Smooth muscle cell of the brain vasculature (primary cell): Measurements from ENCODE around the gene GPHN.

Experiments used
- DNase-seq: peaks from one replicate; pipeline ENCODE4 v3.0.0-alpha.2; 2012; ENCODE audit warnings: low read depth, low spot score

The GPHN gene

DNA sequence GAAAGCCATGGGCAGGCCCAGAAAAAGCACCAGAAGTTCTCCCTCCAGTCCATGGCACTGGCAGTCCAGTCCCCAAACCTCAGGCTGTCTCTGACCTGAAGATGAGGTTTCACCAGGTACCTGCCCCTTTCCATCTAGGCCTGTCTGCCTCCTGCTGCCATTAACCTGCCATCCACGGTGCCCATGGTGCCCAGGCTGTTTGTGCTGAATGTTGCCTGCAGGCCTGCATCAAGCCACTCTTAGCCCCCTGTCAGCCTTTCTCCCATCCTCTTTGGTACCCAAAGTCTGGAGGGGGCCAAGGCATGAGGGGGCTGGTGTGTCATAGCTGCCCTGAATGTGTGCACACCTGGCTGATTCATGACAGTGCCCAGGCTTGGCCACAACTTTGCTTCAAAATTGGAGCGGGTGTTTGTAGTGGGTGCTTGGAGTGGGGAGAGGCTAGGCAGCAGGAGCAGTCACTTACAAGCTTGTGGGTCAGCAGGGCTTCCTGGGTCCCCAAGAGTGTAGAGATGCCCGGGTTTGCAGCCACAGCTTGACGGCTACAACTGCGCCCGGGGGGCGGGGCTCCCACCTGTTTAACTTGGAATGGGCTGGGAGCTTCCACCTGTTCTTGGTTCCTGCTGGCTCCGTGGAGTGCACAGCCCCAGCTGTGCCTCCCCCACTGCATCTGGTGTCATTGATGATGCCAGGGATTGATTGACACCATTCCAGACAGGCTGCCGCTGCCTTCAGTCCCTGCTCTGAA lies 88.5 kb downstream of the GPHN start:
- DNase-seq = no peak

GRCh38 chr14:66600416-66600815 lies 92.5 kb downstream of the GPHN start:
- no peak for DNase-seq

- no peak for DNase-seq
Observed at GRCh38 chr14:66601932-66602578, 94.1 kb downstream of the GPHN start.

DNA sequence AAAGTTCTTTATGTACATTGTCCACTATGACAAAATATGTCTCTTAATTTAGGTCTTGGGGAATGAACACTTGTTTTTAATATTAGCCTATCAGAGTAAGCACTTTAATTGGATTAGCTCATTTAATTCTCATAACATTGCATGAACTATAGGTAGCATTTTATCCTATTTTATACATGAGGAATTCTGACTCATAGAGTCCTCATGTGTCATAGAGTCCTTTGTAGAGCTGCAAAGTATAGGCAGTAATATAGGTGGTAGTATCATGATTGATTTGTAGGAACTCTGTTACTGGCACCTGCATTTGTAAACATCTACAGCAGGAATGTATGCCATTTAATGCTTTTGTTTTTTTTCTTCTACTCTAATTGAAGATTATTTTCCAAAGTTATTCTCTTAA lies 96.0 kb downstream of the GPHN start:
- DNase-seq = no peak

- no peak for DNase-seq
Observed at GRCh38 chr14:66606826-66607225, 98.9 kb downstream of the GPHN start.

- DNase-seq = no peak
Observed at GRCh38 chr14:66610154-66610563, 102.2 kb downstream of the GPHN start.

- DNase-seq = no peak
Observed at GRCh38 chr14:66613344-66613743, 105.4 kb downstream of the GPHN start.

DNA sequence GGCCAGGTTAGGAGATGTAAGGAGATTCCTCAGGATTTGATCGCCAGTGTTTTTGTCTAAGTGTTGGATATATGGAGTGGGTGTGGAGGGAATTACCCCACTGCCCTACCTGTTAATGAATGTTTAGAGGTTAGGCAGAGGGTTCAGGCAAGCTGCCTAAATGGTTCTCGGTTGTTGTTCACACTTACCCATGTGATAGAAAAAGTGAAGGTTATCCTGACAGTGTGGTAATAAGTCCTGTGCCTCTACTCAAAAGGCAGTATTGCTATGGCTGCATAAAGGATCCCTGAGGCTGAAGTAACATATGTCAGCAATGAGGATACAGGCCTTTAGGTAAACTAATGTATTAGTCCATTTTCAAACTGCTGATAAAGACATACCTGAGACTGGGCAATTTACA lies 112.0 kb downstream of the GPHN start:
- DNase-seq = no peak

- DNase-seq = no peak
Observed at GRCh38 chr14:66623838-66624237, 115.9 kb downstream of the GPHN start.

GRCh38 chr14:66624336-66624937 lies 116.5 kb downstream of the GPHN start:
- DNase-seq = peak; percentile 23

- no peak for DNase-seq
Observed at GRCh38 chr14:66628636-66629035, 120.7 kb downstream of the GPHN start.

DNA sequence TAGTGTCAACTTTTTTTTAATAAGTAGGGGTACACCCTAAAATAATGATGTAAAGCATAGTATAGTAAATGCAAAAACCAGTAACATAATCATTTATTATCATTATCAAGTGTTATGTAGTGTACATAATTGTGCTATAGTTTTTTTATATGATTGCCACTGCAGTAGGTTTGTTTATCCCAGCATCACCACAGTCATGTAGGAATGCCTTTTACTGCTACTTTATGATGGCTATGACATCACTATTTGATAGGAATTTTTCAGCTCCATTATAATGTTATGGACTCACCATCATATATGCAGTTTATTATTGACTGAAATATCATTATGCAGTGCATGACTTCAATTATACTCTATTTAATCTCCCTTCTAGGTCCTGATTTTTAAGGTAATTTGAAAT lies 121.6 kb downstream of the GPHN start:
- no peak for DNase-seq

DNA sequence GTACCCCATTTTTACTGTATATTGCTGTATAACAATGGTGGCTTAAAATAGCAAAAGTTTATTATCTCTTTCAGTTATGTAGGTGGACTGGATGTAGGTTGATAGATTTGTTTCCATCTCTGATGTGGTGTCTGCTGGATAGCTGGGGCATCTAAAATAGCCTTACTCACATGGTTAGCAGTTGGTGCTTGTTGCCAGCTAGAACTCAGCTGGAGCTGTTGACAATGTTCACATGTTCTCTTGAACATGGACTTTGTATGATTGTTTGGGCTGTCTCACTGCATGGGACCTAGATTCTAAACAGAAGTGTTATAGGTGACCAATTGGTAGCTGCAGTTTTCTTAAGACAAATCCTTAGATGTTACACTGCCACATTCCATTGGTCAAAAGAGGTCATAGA lies 126.9 kb downstream of the GPHN start:
- DNase-seq = no peak

- DNase-seq = no peak
Observed at GRCh38 chr14:66635435-66635834, 127.5 kb downstream of the GPHN start.

DNA sequence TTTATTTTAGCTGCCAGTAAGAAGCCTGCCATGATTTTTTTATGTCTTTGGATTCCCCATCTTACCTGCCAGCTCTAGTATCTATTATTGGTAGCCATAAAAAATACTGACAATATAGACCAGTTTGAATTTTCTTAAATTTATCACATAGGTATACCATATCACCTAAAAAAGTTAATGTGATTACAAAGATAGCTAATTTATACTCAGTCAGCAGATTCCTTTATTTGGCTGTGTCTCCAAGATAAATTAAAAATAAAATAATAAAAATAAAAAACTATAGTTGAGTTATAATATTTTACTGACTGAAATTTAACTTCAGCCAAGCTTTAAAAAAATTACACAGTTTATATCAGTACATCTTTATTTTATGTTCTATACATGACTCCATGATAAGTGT lies 128.3 kb downstream of the GPHN start:
- no peak for DNase-seq

- DNase-seq = no peak
Observed at GRCh38 chr14:66638689-66639088, 130.7 kb downstream of the GPHN start.

DNA sequence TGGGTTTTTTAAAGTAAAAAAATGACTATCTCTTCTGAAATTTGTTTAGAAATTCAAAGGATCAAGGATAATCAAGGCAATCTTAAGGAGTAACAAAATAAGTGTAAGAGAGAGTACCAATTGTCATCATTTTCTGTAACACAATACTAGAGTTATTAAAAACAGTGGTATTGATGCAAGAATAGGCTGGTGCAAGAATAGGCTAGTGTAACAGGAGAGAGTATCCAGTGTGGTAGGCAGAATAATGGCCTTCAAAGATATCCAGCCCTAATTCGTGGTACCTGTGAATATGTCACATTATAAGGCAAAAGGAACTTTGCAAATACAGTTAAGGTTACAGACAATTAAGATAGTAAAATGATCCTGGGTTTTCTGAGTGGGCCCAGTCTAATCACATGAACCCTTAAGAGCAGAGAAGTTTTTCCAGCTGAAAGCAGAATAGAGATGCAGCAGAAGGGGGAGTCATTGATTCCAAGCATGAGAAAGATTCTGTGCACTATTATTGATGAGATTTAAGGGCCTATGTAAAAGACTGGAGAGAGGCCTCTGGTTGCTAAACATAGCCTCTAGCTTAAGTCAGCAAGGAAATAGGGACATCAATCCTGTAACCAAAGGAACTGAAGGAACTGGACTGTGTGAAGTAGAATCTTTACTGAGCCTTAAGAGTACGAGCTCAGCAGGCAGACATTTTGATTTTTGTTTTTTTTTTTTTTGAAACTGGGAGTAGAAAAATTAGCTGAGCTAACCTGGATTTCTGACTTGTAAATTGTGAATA lies 134.1 kb downstream of the GPHN start:
- DNase-seq = no peak

GRCh38 chr14:66643344-66643743 lies 135.4 kb downstream of the GPHN start:
- no peak for DNase-seq

GRCh38 chr14:66645716-66646115 lies 137.8 kb downstream of the GPHN start:
- no peak for DNase-seq

DNA sequence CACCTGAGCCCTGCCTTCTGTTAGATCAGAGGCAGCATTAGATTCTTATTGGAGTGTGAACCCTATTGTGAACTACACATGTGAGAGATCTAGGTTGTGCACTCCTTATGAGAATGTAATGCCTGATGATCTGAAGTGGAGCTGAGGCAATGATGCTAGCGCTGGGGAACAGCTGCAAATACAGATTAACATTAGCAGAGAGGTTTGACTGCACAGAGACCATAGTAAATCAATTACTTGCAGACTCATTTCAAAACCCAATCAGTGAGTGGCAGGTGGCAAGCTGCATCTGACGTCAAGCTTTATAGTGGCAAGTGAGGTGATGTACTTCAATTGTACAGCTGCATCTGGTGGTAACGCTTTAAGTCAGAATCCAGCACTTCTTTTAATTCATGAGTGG lies 141.6 kb downstream of the GPHN start:
- no peak for DNase-seq

DNA sequence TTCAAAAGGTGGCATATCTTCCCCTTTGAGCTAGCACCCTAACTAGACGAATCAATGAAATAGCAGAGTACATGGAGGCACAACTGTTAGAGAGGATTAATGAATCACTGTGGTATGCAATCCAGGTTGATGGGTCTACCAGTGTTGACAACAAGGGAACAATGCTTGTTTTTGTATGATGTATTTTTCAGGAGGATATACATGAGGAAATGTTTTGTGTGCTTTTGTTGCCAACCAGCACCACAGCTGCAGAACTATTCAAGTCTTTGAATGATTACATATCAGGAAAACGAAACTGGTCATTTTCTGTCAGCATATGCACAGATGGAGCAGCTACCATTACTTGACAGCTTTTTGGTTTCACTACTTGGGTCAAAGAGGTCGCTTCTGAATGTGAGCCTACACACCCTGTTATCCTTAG lies 142.6 kb downstream of the GPHN start:
- no peak for DNase-seq

DNA sequence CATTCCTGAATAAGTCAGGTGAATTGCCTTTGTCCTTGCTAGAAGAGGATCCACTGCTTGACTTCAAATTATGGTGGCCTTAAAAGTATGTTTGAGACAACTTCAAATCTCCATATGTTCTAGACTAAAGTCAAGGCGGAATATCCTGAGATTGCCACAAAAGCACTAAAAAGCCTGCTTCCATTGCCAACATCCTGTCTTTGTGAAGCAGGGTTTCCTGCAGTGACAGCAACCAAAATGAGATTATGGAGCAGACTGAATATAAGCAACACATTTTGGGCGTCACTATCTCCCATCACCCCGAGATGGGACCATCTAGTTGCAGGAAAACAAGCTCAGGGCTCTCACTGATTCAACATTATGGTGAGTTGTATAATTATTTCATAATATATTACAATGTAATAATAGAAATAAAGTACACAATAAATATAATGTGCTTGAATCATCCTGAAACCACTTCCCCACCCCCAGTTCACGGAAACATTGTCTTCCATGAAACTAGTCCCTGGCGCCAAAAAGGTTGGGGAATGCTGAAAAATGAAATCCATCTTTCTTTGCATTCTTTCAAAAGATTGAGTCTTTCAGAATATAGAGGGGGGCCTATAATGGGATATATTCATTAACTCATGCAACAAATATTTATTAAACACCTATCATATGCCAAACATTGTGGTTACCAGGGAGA lies 143.7 kb downstream of the GPHN start:
- DNase-seq = no peak
